NCI-H446 (cell line): ENCODE measurements around the gene CCL20.

ENCODE experiments used
- DNase-seq, 2 experiments: peaks; one replicate each; lab custom pipeline; 2025; lab: John Stamatoyannopoulos, UW

CCL20 gene

DNA sequence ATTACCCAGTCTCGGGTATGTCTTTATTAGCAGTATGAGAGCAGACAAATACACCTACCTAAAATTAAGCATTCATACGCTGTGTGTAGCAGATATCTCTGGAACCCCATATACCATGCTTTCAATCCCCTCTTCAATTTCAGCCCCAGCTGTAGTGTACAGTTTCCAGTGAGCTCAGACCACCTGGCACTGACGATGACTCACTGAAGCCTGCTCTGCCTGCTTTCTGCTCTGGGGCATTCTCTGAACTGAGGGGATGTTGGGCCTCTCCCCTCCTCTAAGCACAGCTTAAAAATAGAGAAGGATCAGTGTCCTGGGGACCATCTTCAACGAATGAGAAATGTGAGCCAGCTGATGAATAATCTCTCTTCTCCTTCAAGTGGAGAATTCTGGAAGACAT lies 8.7 kb upstream of the CCL20 start:
- no peak for DNase-seq

DNA sequence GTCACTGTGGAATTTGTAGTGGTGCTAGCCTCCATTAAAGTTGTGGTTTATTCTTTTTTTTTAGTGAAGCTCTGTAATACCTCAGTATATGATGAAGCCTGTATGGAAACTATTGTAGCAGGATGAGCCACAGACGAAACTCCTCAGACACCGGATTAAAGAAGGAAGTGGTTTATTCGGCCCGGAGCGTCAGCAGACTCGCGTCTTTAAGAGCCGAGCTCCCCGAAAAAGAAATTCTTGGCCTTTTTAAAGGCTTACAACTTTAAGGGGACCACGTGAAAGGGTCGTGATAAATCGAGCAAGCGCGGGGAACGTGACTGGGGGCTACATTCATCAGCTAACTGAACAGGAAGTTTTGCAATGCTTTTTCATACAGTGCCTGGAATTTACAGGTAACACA lies 8.1 kb upstream of the CCL20 start:
- no peak for DNase-seq

- no peak for DNase-seq
Measured at GRCh38 chr2:227808936-227809335, 4.7 kb upstream of the CCL20 start.

DNA sequence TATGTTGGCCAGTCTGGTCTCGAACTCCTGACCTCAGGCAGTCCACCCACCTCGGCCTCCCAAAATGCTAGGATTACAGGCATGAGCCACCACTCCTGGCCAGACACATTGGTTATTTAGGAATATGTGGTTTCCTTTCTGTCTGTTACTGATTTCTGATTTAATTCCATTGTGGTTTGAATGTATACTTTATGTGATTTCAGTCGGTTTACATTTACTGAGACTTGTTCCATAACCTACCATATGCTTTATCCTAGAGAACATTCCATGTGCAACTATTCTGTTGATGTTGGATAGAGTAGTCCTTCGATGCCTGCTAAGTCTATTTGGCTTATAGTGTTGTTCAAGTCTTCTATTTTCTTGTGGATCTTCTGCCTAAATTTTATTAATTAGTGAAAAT lies 1.6 kb upstream of the CCL20 start:
- DNase-seq = no peak

- no peak for DNase-seq
Measured at GRCh38 chr2:227813229-227813561, 447 bp upstream of the CCL20 start.

DNA sequence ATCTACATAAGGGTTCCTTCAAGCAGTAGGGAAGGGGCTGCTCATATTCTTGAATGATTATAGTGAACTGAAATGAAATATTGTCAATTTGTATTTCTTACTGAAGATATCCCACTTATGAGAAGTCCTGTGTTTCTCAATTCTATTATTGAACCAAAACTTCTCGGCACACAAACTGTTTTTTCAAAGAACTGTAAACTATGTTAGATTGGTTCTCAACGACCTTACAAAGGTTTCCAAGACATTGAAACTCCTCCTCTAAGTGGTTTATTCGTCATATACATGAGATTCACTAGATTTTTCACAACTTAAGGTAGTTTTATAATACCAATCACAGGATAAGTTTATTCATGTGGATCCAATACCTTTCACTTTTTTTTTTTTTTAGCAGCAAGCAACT lies 1.4 kb downstream of the CCL20 start:
- no peak for DNase-seq

GRCh38 chr2:227816507-227817294 lies 3.1 kb downstream of the CCL20 start:
- no peak for DNase-seq

DNA sequence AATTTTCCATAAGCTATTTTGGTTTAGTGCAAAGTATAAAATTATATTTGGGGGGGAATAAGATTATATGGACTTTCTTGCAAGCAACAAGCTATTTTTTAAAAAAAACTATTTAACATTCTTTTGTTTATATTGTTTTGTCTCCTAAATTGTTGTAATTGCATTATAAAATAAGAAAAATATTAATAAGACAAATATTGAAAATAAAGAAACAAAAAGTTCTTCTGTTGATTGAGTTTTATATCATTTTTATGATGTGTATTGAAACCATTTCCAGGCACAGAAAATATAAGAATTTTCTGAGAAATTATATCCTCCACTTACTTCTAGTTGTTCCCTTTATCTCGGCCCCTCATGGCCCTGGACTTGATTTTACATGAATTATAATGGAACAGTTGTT lies 3.7 kb downstream of the CCL20 start:
- DNase-seq = no peak

DNA sequence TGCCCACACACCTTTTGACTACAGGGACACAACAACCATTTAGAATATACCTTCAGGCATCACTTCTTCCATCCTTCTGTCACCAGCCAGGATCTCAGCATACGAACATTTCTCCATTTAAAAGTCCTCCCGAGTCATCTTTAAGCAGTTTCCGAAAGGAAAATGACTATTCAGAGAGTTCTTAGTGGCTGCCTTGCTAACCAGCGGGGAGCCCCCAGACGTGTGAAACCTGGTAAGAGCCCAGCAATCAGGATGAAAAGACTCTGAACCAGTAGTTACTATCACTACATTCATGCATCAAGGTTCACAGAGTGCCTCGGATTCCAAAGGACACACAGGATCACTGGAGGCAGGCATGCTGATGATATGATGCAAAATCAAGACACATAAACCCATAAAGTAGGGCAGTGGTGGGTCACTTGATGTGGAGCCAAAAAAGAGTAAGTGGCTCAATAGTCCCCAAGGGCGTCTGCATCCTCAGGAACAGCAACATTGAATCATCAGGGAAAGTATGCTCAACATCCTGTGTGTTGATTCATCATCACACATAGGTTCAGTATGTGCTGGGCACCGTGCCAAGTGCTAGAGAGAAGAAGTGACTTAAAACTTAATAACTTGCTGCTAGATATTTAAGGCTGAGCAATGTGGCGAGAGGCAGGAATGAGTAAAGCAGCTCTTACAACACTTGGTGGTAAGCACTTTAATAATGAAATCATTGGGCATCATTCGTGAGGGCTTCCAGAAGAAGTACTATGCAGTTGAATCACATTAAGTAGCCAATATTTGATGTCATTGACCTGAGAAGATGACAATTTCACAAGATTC lies 4.4 kb downstream of the CCL20 start:
- DNase-seq = peak in 1 of 2 experiments; percentile 4

- DNase-seq = no peak
Measured at GRCh38 chr2:227818675-227819397, 5.2 kb downstream of the CCL20 start.

DNA sequence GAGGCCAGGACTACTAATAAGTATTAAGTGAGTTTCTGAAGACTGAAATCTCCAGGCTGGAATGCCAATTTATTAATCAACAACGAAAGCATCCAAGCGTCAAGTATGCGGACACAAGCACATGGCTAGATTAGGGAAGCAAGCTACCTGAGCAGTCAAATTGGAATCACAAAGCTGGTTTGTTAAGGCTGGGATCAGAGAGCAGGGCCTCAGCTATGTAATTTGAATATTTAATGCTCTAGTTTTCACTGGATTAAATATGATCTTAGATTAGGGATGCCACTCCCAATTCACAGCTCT lies 5.7 kb downstream of the CCL20 start:
- DNase-seq = no peak

DNA sequence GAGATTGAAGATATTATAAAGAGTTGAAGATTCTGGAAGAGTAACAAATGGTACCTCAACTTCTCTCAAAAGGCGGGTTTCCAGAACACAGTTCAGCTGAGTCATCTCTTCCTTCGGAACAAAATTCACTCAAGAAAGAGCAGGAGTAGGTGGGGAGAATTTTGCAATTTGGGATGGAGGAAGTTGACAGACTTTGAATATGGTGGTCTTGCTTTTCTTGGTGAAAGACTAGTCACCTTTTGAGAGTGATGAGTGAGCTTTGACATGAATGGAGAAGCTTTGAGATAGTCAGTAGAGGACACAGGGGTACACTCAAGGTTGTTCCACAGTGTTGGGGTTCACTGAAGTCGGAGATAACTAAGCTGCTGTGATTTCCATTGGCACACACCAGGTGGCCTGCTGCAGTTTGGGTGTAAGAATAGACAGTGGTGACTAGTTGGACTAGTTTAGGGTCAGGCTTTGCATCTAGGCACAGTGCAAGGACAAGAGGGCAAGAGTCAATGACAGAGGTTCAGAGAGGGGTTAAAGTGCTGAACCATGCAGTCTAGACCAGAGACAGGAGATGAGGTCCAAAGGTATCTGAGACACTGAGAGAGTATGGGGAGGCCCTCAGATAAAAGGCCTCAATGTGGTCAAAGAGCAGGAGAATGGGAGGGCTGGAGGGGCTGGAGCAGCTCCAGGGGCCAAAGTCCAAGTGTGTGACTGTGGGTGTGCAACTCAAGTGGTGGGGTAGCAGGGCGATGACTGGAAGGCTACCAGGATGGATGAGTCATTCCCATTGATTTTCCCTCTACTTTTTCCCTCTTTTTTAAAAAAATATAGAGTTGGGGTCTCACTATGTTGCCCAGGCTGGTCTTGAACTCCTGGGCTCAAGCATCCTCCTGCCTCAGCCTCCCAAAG lies 7.7 kb downstream of the CCL20 start:
- DNase-seq = no peak

- no peak for DNase-seq
Measured at GRCh38 chr2:227822416-227823003, 8.9 kb downstream of the CCL20 start.

- DNase-seq = no peak
Measured at GRCh38 chr2:227823922-227824321, 10.3 kb downstream of the CCL20 start.

DNA sequence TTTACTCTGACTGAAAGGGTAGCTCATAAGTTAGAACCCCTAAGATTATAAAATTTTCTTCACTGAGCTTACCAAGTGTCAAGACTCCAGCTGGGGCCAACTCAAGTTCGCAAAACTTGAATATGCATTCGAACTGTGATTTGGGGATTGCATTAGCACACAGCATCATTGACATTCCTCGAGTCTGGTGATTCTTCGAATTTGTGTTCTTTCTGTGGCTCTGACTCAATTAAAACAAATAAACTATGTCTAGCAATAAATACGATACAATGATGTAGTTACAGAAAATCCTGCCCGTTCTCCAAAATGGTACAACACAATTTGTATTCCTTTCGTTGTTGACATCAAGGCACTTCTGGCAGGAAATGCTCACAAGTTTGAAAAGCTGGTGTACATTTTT lies 11.1 kb downstream of the CCL20 start:
- no peak for DNase-seq

DNA sequence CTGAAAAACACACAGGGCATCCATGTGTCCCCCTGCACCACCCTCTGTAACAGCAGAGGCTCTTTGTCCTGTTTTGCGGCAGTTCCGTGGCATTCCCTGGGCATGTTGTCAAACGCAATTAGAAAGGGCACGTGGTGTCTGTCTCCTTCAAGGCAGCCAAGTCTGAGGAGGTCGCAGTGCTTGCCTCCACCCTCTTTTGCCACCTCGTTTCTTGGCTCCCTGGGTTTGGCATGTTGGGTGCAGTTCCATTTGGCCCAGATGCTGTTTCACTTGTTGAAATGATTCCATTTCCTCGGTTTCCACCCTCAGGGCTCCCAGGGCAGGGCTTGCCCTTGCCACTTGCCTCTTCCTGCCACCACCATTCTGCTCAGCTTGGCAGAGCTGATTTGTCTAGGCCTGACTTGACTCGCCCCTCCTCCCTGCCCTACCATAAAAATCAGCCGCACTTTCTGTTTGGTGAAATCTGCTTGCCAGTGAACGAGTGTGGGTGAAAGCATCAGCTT lies 12.4 kb downstream of the CCL20 start:
- DNase-seq = no peak

DNA sequence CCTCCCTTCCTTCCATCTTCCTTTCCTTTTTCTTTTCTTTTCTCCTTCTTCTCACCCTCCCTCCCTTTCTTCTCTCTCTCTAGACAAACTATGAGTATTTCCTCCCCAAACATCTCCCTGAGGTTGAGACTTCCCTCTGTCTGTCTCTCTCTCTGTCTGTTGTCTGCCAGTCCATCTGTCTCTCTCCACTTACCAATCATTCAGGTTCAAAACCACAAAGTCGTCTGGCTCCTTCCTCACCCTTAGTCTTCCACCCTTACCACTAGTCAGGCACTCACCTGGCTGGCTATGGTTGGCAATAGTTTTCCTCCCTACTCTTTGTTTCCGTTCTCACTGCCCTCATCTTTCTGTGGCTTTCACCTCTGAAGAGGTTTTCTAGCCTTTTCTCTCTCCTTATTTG lies 12.9 kb downstream of the CCL20 start:
- DNase-seq = no peak

- no peak for DNase-seq
Measured at GRCh38 chr2:227827143-227827542, 13.5 kb downstream of the CCL20 start.

GRCh38 chr2:227828477-227828912 lies 14.9 kb downstream of the CCL20 start:
- no peak for DNase-seq

- DNase-seq = no peak
Measured at GRCh38 chr2:227829337-227829736, 15.7 kb downstream of the CCL20 start.

GRCh38 chr2:227834423-227834822 lies 20.8 kb downstream of the CCL20 start:
- DNase-seq = no peak
